Nephron (organoid): ENCODE data around the gene TECPR2.
A peak's percentile ranks its signal among the peaks of the same experiment; 100 is the strongest.
"Not testable (repeated sequence)": the region's sequence is repeated elsewhere in the genome, so short reads cannot be mapped to it uniquely, and the experiment has no call there.

Experiments
- H3K27ac Mint-ChIP-seq, 3 experiments: 2 replicates each; pipeline ENCODE4 v1.8.0; 2020; ENCODE audit warnings: mixed read lengths in 3 of 3, mild to moderate bottlenecking in 2 of 3, moderate library complexity in 1 of 3
- H3K27me3 Mint-ChIP-seq: 2 replicates; pipeline ENCODE4 v1.8.0; 2021; ENCODE audit warnings: low read depth, mild to moderate bottlenecking, moderate library complexity, mixed read lengths
- H3K36me3 Mint-ChIP-seq: 2 replicates; pipeline ENCODE4 v1.8.0; 2020; ENCODE audit warnings: low read depth, mixed read lengths
- H3K4me1 Mint-ChIP-seq: 2 replicates; pipeline ENCODE4 v1.8.0; 2020; ENCODE audit warnings: mixed read lengths
- H3K4me3 Mint-ChIP-seq, 3 experiments: 2 replicates each; pipeline ENCODE4 v1.8.0; 2020; ENCODE audit warnings: mild to moderate bottlenecking in 3 of 3, mixed read lengths in 3 of 3, moderate library complexity in 2 of 3
- H3K9me3 Mint-ChIP-seq: 2 replicates; pipeline ENCODE4 v1.8.0; 2020; ENCODE audit warnings: mixed read lengths
- CTCF ChIP-seq, 3 experiments: fragments of 200-600 bp; sonication (generic); IDR thresholded peaks; one replicate each; pipeline ENCODE4 v1.5.0; 2021; ENCODE audit warnings: antibody characterized with exemption in 3 of 3; ENCODE audit not compliant: unreplicated experiment in 3 of 3

TECPR2 gene

GRCh38 chr14:102514987-102515733, 152.4 kb downstream of the TECPR2 start:
- H3K36me3 Mint-ChIP-seq: no peaks in the 10 kb centered on the region
- no peaks in the 10 kb centered on the region for H3K4me1 Mint-ChIP-seq
- H3K9me3 Mint-ChIP-seq: no peaks in the 10 kb centered on the region
- H3K27me3 Mint-ChIP-seq: peaks cover 7% of the 10 kb centered on the region
- TF ChIP-seq CTCF (IDR thresholded peaks at IDR 0.05; ENCODE audit: unreplicated experiment in 3 of 3): no peak
- peak overlapping the region; percentile 38 to 76 (median 67) for H3K4me3 Mint-ChIP-seq
- no peak overlapping the region for H3K27ac Mint-ChIP-seq

- Mint-ChIP-seq H3K9me3 (no peaks in the 10 kb centered on the region), H3K4me3 (peak overlapping the region; percentile 88 to 94 (median 88)), H3K27ac (peak overlapping the region in 2 of 3 experiments; percentile 60 to 69), H3K27me3 (peaks cover 7% of the 10 kb centered on the region), H3K4me1 (no peaks in the 10 kb centered on the region), H3K36me3 (no peaks in the 10 kb centered on the region)
- peak; percentile 81 to 90 (median 82) for TF ChIP-seq CTCF (IDR thresholded peaks at IDR 0.05; ENCODE audit: unreplicated experiment in 3 of 3)
Observed at GRCh38 chr14:102516531-102517391, 154.0 kb downstream of the TECPR2 start.

GRCh38 chr14:102517392-102518062, 154.8 kb downstream of the TECPR2 start:
- Mint-ChIP-seq H3K4me3 (peak overlapping the region; percentile 82 to 86 (median 84)), H3K27me3 (peaks cover 7% of the 10 kb centered on the region), H3K9me3 (no peaks in the 10 kb centered on the region), H3K36me3 (no peaks in the 10 kb centered on the region), H3K4me1 (no peaks in the 10 kb centered on the region), H3K27ac (no peak overlapping the region)
- TF ChIP-seq CTCF (IDR thresholded peaks at IDR 0.05; ENCODE audit: unreplicated experiment in 3 of 3): no peak

GRCh38 chr14:102518063-102518648, 155.4 kb downstream of the TECPR2 start:
- Mint-ChIP-seq H3K4me3 (peak overlapping the region; percentile 82 to 86 (median 84)), H3K36me3 (no peaks in the 10 kb centered on the region), H3K9me3 (no peaks in the 10 kb centered on the region), H3K27me3 (peaks cover 5% of the 10 kb centered on the region), H3K27ac (no peak overlapping the region), H3K4me1 (peaks cover 3% of the 10 kb centered on the region)
- no peak for TF ChIP-seq CTCF (IDR thresholded peaks at IDR 0.05; ENCODE audit: unreplicated experiment in 3 of 3)

- H3K4me3 Mint-ChIP-seq: peak overlapping the region in 2 of 3 experiments; percentile 14 to 21
- H3K36me3 Mint-ChIP-seq, H3K4me1 Mint-ChIP-seq, H3K27ac Mint-ChIP-seq, H3K27me3 Mint-ChIP-seq, H3K9me3 Mint-ChIP-seq: not testable (repeated sequence)
Observed at GRCh38 chr14:102519709-102520108, 157.0 kb downstream of the TECPR2 start.

- TF ChIP-seq CTCF (IDR thresholded peaks at IDR 0.05; ENCODE audit: unreplicated experiment in 3 of 3): no peak
Observed at GRCh38 chr14:102523200-102523568, 160.4 kb downstream of the TECPR2 start.

More at GRCh38 chr14:102523200-102523568, 160.4 kb downstream of the TECPR2 start:
- peaks cover 4% of the 10 kb centered on the region for H3K27me3 Mint-ChIP-seq
- peaks cover 21% of the 10 kb centered on the region for H3K4me1 Mint-ChIP-seq
- peak overlapping the region; percentile 26 to 55 (median 30) for H3K4me3 Mint-ChIP-seq
- peak overlapping the region in 2 of 3 experiments; percentile 26 to 74 for H3K27ac Mint-ChIP-seq
- no peaks in the 10 kb centered on the region for H3K36me3 Mint-ChIP-seq
- H3K9me3 Mint-ChIP-seq: no peaks in the 10 kb centered on the region
